ENCODE results near the gene RASGRP4.

DNA sequence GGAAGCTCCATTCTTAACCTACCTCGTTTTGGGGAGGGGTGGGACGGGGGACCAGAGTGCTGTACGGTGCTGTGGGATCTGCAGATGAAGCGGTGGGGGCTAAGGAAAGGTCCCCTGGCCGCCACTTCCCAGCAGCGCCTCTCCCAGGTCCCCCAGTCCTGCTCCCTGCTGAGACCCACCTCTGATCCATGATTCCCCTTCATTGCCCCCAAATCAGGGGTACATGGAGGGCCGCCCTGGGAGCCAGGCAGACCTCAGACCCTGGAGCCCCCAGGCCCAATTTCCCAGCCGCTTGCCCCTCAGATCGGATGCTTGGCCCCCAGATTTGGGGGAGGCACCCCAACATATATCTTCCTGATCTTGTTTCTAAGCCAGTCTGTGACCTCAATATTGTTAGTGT, 26.9 kb downstream of the RASGRP4 start:
- TF ChIP-seq, protein P1, sequence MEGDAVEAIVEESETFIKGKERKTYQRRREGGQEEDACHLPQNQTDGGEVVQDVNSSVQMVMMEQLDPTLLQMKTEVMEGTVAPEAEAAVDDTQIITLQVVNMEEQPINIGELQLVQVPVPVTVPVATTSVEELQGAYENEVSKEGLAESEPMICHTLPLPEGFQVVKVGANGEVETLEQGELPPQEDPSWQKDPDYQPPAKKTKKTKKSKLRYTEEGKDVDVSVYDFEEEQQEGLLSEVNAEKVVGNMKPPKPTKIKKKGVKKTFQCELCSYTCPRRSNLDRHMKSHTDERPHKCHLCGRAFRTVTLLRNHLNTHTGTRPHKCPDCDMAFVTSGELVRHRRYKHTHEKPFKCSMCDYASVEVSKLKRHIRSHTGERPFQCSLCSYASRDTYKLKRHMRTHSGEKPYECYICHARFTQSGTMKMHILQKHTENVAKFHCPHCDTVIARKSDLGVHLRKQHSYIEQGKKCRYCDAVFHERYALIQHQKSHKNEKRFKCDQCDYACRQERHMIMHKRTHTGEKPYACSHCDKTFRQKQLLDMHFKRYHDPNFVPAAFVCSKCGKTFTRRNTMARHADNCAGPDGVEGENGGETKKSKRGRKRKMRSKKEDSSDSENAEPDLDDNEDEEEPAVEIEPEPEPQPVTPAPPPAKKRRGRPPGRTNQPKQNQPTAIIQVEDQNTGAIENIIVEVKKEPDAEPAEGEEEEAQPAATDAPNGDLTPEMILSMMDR (IDR thresholded peaks at IDR 0.05) = no peak
- TF ChIP-seq POLR2AphosphoS5 (IDR thresholded peaks at IDR 0.05; ENCODE audit: low read depth, low read length) (no peak), TCF7L2 (IDR thresholded peaks at IDR 0.05; ENCODE audit: low read depth, low read length) (no peak), SIN3A (IDR thresholded peaks at IDR 0.05; ENCODE audit: borderline replicate concordance, insufficient read depth, low read depth, low read length) (no peak)
- TF ChIP-seq, protein P2, sequence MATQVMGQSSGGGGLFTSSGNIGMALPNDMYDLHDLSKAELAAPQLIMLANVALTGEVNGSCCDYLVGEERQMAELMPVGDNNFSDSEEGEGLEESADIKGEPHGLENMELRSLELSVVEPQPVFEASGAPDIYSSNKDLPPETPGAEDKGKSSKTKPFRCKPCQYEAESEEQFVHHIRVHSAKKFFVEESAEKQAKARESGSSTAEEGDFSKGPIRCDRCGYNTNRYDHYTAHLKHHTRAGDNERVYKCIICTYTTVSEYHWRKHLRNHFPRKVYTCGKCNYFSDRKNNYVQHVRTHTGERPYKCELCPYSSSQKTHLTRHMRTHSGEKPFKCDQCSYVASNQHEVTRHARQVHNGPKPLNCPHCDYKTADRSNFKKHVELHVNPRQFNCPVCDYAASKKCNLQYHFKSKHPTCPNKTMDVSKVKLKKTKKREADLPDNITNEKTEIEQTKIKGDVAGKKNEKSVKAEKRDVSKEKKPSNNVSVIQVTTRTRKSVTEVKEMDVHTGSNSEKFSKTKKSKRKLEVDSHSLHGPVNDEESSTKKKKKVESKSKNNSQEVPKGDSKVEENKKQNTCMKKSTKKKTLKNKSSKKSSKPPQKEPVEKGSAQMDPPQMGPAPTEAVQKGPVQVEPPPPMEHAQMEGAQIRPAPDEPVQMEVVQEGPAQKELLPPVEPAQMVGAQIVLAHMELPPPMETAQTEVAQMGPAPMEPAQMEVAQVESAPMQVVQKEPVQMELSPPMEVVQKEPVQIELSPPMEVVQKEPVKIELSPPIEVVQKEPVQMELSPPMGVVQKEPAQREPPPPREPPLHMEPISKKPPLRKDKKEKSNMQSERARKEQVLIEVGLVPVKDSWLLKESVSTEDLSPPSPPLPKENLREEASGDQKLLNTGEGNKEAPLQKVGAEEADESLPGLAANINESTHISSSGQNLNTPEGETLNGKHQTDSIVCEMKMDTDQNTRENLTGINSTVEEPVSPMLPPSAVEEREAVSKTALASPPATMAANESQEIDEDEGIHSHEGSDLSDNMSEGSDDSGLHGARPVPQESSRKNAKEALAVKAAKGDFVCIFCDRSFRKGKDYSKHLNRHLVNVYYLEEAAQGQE (IDR thresholded peaks at IDR 0.05; ENCODE audit: insufficient read depth in 1 of 2, low read depth in 2 of 2, low read length in 1 of 2) = no peak
